Fibroblast of upper back skin (primary cell): ENCODE measurements around the gene ADD3.

ENCODE experiments used
- DNase-seq: peaks from one replicate; pipeline ENCODE4 v3.0.0-alpha.2; 2013

ADD3 gene

GRCh38 chr10:110007701-110008517, at the start of gene ADD3:
TSS of gene ADD3 (plus strand) at chr10:110007984. CDS start at chr10:110100654, 92,670 bp downstream.
- DNase-seq = peak; percentile 97

GRCh38 chr10:109958059-109958458, 49.7 kb upstream of the ADD3 start:
- DNase-seq = no peak

- DNase-seq = no peak
Observed at GRCh38 chr10:109959259-109960145, 48.3 kb upstream of the ADD3 start.

GRCh38 chr10:109960682-109961081, 47.1 kb upstream of the ADD3 start:
- DNase-seq = no peak

- DNase-seq = peak; percentile 63
Observed at GRCh38 chr10:109961174-109962001, 46.4 kb upstream of the ADD3 start.

GRCh38 chr10:109962247-109962646, 45.5 kb upstream of the ADD3 start:
- no peak for DNase-seq

- peak; percentile 60 for DNase-seq
Observed at GRCh38 chr10:109963439-109963838, 44.3 kb upstream of the ADD3 start.

GRCh38 chr10:109964318-109964717, 43.5 kb upstream of the ADD3 start:
- DNase-seq = no peak

- peak; percentile 49 for DNase-seq
Observed at GRCh38 chr10:109966961-109967738, 40.6 kb upstream of the ADD3 start.

- no peak for DNase-seq
Observed at GRCh38 chr10:109967739-109968088, 40.1 kb upstream of the ADD3 start.

GRCh38 chr10:109968953-109969759, 38.6 kb upstream of the ADD3 start:
- DNase-seq = peak; percentile 21

- no peak for DNase-seq
Observed at GRCh38 chr10:109969760-109970346, 37.9 kb upstream of the ADD3 start.

GRCh38 chr10:109971634-109972033, 36.1 kb upstream of the ADD3 start:
- DNase-seq = no peak

GRCh38 chr10:109972372-109973001, 35.3 kb upstream of the ADD3 start:
- DNase-seq = no peak

GRCh38 chr10:109973326-109973829, 34.4 kb upstream of the ADD3 start:
- no peak for DNase-seq

GRCh38 chr10:109974504-109975191, 33.1 kb upstream of the ADD3 start:
- DNase-seq = peak; percentile 28

- DNase-seq = no peak
Observed at GRCh38 chr10:109975244-109976190, 32.3 kb upstream of the ADD3 start.

- no peak for DNase-seq
Observed at GRCh38 chr10:109976681-109977080, 31.1 kb upstream of the ADD3 start.
